ENCODE measurements around the gene CPAMD8.
"Not testable (repeated sequence)": the region's sequence is repeated elsewhere in the genome, so short reads cannot be mapped to it uniquely, and the experiment has no call there.

The CPAMD8 gene

GRCh38 chr19:17037966-17038500, 11.4 kb upstream of the CPAMD8 start:
- no peak for DNase-seq

- DNase-seq, result no peak
These were observed 10.6 kb upstream of the CPAMD8 start for GRCh38 chr19:17037184-17037583.

- no peak for DNase-seq
These were observed 10.0 kb upstream of the CPAMD8 start for GRCh38 chr19:17036640-17037039.

GRCh38 chr19:17035842-17036424, 9.3 kb upstream of the CPAMD8 start:
- peak; percentile 56 for DNase-seq

- no peak for DNase-seq
These were observed 5.1 kb upstream of the CPAMD8 start for GRCh38 chr19:17031741-17032140.

GRCh38 chr19:17027535-17027975, 945 bp upstream of the CPAMD8 start:
- no peak for DNase-seq

GRCh38 chr19:17025991-17026658, 485 bp downstream of the CPAMD8 start:
- no peak for DNase-seq

- no peak for DNase-seq
These were observed 1.2 kb downstream of the CPAMD8 start for GRCh38 chr19:17025361-17025760.

- DNase-seq, result not testable (repeated sequence)
These were observed 1.7 kb downstream of the CPAMD8 start for GRCh38 chr19:17024941-17025340.

- no peak for DNase-seq
These were observed 2.8 kb downstream of the CPAMD8 start for GRCh38 chr19:17023805-17024204.

GRCh38 chr19:17022738-17023137, 3.9 kb downstream of the CPAMD8 start:
- no peak for DNase-seq

- DNase-seq, result no peak
These were observed 4.6 kb downstream of the CPAMD8 start for GRCh38 chr19:17021793-17022590.

GRCh38 chr19:17021328-17021727, 5.3 kb downstream of the CPAMD8 start:
- no peak for DNase-seq

- DNase-seq, result no peak
These were observed 5.8 kb downstream of the CPAMD8 start for GRCh38 chr19:17020823-17021222.

GRCh38 chr19:17020385-17020784, 6.2 kb downstream of the CPAMD8 start:
- DNase-seq, result no peak

GRCh38 chr19:17014212-17014861, 12.3 kb downstream of the CPAMD8 start:
- DNase-seq, result not testable (repeated sequence)

GRCh38 chr19:17011485-17011884, 15.1 kb downstream of the CPAMD8 start:
- DNase-seq, result no peak

GRCh38 chr19:17006579-17006978, 20.0 kb downstream of the CPAMD8 start:
- no peak for DNase-seq

GRCh38 chr19:17005000-17005399, 21.6 kb downstream of the CPAMD8 start:
- DNase-seq, result no peak

- DNase-seq, result no peak
These were observed 22.2 kb downstream of the CPAMD8 start for GRCh38 chr19:17004386-17004785.

GRCh38 chr19:17002455-17002854, 24.2 kb downstream of the CPAMD8 start:
- DNase-seq, result no peak

GRCh38 chr19:17001603-17002183, 24.9 kb downstream of the CPAMD8 start:
- DNase-seq, result no peak

All from GDM1 (cell line).